Lung (tissue), 12 donors: ENCODE data around the gene AK3. TPM values are rescaled to one million over a fixed set of nuclear protein-coding genes. Genes with fewer than 3 reads are reported as not detected.

ENCODE experiments used
- ATAC-seq: fragments of 200-7000 bp; cut with Tn5 transposase; one replicate; pipeline ENCODE4 v1.9.1; 2020; ENCODE audit warnings: moderate number of reproducible peaks; ENCODE audit not compliant: insufficient read depth, low FRiP score
- DNase-seq, 3 donors: peaks; one replicate each; pipeline ENCODE4 v3.0.0-alpha.2; 2013 to 2017
- H3K27ac ChIP-seq, 2 donors: one replicate each; pipeline ENCODE4 v1.5.1; 2013; ENCODE audit warnings: mild to moderate bottlenecking in 2 of 2, moderate library complexity in 2 of 2, control low read depth in 1 of 2, inconsistent platforms in 1 of 2, low read depth in 1 of 2, low read length in 1 of 2
- H3K27me3 ChIP-seq, 3 donors: one replicate each; pipeline ENCODE4 v1.5.1; 2013; ENCODE audit warnings: low read length in 2 of 3; ENCODE audit not compliant: control insufficient read depth in 3 of 3, insufficient read depth in 3 of 3
- H3K36me3 ChIP-seq, 4 donors: one replicate each; pipeline ENCODE4 v1.5.1; 2013; ENCODE audit warnings: low read length in 4 of 4, mild to moderate bottlenecking in 1 of 4, moderate library complexity in 1 of 4; ENCODE audit not compliant: control insufficient read depth in 4 of 4, insufficient read depth in 4 of 4
- H3K4me1 ChIP-seq, 5 donors: one replicate each; pipeline ENCODE4 v1.5.1; 2013; ENCODE audit warnings: low read length in 5 of 5, mild to moderate bottlenecking in 2 of 5, moderate library complexity in 1 of 5; ENCODE audit not compliant: control insufficient read depth in 5 of 5, insufficient read depth in 5 of 5
- H3K4me3 ChIP-seq: one replicate; pipeline ENCODE4 v1.5.1; 2013; ENCODE audit warnings: mild to moderate bottlenecking, control low read depth, moderate library complexity
- H3K9ac ChIP-seq, 2 donors: one replicate each; pipeline ENCODE4 v1.5.1; 2013; ENCODE audit warnings: low read length in 2 of 2, control low read depth in 1 of 2; ENCODE audit not compliant: insufficient read depth in 1 of 2
- H3K9me3 ChIP-seq, 4 donors: one replicate each; pipeline ENCODE4 v1.5.1; 2013; ENCODE audit warnings: low read length in 3 of 4, mild to moderate bottlenecking in 1 of 4, moderate library complexity in 1 of 4; ENCODE audit not compliant: control insufficient read depth in 4 of 4, insufficient read depth in 3 of 4
- CTCF ChIP-seq: IDR thresholded peaks from 2 replicates; pipeline ENCODE4 v1.5.1; 2012; ENCODE audit warnings: mild to moderate bottlenecking; ENCODE audit errors: control extremely low read depth, extremely low read depth
- WGBS, 2 donors: extraction: QIAGEN DNeasy Blood & Tissue Kit; methylation state at CpG; one replicate each; pipeline ENCODE4 v1.1.7; 2013; 5-methylcytosine and 5-hydroxymethylcytosine counted together
- polyA plus RNA-seq, 2 donors: library from polyadenylated mRNA; stranded (reverse); fragments of 200-250 nt; gene quantifications; one replicate each; pipeline ENCODE4 v1.2.1, GENCODE V29; 2013
- total RNA-seq, 2 donors: library from RNA; depleted of rRNA in 1 of 2; stranded (reverse); fragments of >200 nt in 1 of 2; gene quantifications; one replicate each; pipeline ENCODE4 v1.2.1, GENCODE V29; 2014 to 2021
- donor health status: control.
- donor health status: control.
- donor health status: Bipolar disorder and iron deficiency.
- donor health status: healthy.
- donor health status: DM: yes; HTN: yes; CAD: no.

Gene AK3
- total and polyA plus RNA-seq, 4 donors: 22.4 to 62.7 (median 31.8) TPM

- Histone ChIP-seq H3K27ac (no peak overlapping the region), H3K4me1 (peaks cover 0 to 2% (median 0%) of the 10 kb centered on the region in 5 donors), H3K4me3 (no peak overlapping the region), H3K27me3 (no peaks in the 10 kb centered on the region), H3K36me3 (peaks cover 4 to 39% (median 12%) of the 10 kb centered on the region in 4 donors), H3K9me3 (no peaks in the 10 kb centered on the region), H3K9ac (no peak overlapping the region)
- TF ChIP-seq CTCF: no peak
- no peak for ATAC-seq
- DNase-seq: no peak
- whole genome bisulfite sequencing, 2 donors: 35% methylated on average over 1 of the region's 1 CpG
Observed at GRCh38 chr9:4701526-4701925, 39.5 kb downstream of the AK3 start.

GRCh38 chr9:4700932-4701331 lies 40.1 kb downstream of the AK3 start:
- no peak overlapping the region for H3K4me3 ChIP-seq
- DNase-seq: no peak
- peaks cover 4 to 39% (median 12%) of the 10 kb centered on the region in 4 donors for H3K36me3 ChIP-seq

GRCh38 chr9:4700091-4700490 lies 40.9 kb downstream of the AK3 start:
- no peak for ATAC-seq
- Histone ChIP-seq H3K4me3 (no peak overlapping the region), H3K9ac (no peak overlapping the region), H3K27me3 (no peaks in the 10 kb centered on the region), H3K9me3 (no peaks in the 10 kb centered on the region), H3K4me1 (peaks cover 0 to 2% (median 0%) of the 10 kb centered on the region in 5 donors), H3K27ac (no peak overlapping the region), H3K36me3 (peaks cover 4 to 43% (median 12%) of the 10 kb centered on the region in 4 donors)
- TF ChIP-seq CTCF: no peak
- DNase-seq: no peak
- WGBS, 2 donors: 88 to 95% methylated on average over 3 of the region's 3 CpGs

More at GRCh38 chr9:4700932-4701331, 40.1 kb downstream of the AK3 start:
- Histone ChIP-seq H3K4me1 (peaks cover 0 to 2% (median 0%) of the 10 kb centered on the region in 5 donors), H3K27ac (no peak overlapping the region), H3K9me3 (no peaks in the 10 kb centered on the region), H3K27me3 (no peaks in the 10 kb centered on the region), H3K9ac (no peak overlapping the region)
- no peak for TF ChIP-seq CTCF
- 76 to 80% methylated on average over 2 of the region's 2 CpGs for WGBS, 2 donors
- no peak for ATAC-seq

- Histone ChIP-seq H3K9me3 (no peaks in the 10 kb centered on the region), H3K27me3 (no peaks in the 10 kb centered on the region), H3K27ac (no peak overlapping the region), H3K36me3 (peaks cover 4 to 26% (median 10%) of the 10 kb centered on the region in 4 donors), H3K4me1 (peaks cover 0 to 10% (median 1%) of the 10 kb centered on the region in 5 donors), H3K4me3 (no peak overlapping the region), H3K9ac (no peak overlapping the region)
- ATAC-seq (no peak), DNase-seq (no peak)
- TF ChIP-seq CTCF: no peak
- 91 to 93% methylated on average over 3 of the region's 3 CpGs for WGBS, 2 donors
Observed at GRCh38 chr9:4691795-4692194, 49.2 kb downstream of the AK3 start.
